ENCODE results near the gene ENPP4.

The ENPP4 gene

GRCh38 chr6:46190889-46191288 lies 61.1 kb downstream of the ENPP4 start:
- TF ChIP-seq, protein P1, sequence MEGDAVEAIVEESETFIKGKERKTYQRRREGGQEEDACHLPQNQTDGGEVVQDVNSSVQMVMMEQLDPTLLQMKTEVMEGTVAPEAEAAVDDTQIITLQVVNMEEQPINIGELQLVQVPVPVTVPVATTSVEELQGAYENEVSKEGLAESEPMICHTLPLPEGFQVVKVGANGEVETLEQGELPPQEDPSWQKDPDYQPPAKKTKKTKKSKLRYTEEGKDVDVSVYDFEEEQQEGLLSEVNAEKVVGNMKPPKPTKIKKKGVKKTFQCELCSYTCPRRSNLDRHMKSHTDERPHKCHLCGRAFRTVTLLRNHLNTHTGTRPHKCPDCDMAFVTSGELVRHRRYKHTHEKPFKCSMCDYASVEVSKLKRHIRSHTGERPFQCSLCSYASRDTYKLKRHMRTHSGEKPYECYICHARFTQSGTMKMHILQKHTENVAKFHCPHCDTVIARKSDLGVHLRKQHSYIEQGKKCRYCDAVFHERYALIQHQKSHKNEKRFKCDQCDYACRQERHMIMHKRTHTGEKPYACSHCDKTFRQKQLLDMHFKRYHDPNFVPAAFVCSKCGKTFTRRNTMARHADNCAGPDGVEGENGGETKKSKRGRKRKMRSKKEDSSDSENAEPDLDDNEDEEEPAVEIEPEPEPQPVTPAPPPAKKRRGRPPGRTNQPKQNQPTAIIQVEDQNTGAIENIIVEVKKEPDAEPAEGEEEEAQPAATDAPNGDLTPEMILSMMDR (IDR thresholded peaks at IDR 0.05; ENCODE audit: low read depth, low read length), result no peak
- TF ChIP-seq MYC (IDR thresholded peaks at IDR 0.05; ENCODE audit: low read depth, low read length), result no peak
- TF ChIP-seq, protein P2, sequence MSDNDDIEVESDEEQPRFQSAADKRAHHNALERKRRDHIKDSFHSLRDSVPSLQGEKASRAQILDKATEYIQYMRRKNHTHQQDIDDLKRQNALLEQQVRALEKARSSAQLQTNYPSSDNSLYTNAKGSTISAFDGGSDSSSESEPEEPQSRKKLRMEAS (IDR thresholded peaks at IDR 0.05; ENCODE audit: low read depth, low read length), result no peak
- no peak for TF ChIP-seq POLR2A (IDR thresholded peaks at IDR 0.05; ENCODE audit: extremely low read depth, insufficient read length)
- DNase-seq (ENCODE audit: low read depth), result no peak
- H3K4me3 ChIP-seq (ENCODE audit: low read depth, low read length), result no peak overlapping the region

DNA sequence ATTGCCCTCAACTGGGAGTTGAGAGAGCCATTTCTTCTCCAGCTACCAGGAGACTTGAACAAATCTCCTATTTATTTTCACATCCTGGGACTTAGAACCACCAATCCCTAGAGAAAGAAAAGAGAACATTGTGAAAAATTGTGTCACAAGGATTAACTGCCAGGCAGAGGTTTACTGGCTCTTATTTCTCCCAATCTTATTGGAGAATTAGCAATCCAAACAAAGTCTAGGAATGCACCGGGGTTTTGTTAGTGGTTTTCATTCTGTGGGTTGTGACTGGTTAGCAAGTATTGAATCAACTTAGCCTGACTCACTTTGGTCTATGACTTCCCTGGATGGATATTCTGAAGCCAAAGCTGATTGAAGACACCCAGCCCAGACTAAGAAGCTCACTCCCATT lies 62.2 kb downstream of the ENPP4 start:
- no peak for DNase-seq (ENCODE audit: low read depth)
- H3K4me3 ChIP-seq (ENCODE audit: low read depth, low read length), result no peak overlapping the region
- TF ChIP-seq POLR2A (IDR thresholded peaks at IDR 0.05; ENCODE audit: extremely low read depth, insufficient read length), result no peak
- TF ChIP-seq, protein P1 (IDR thresholded peaks at IDR 0.05; ENCODE audit: low read depth, low read length), result no peak

All from NB4 (cell line).